Right atrium auricular region (tissue), 2 donors: ENCODE data around the gene C14orf119. TPM values are rescaled to one million over a fixed set of nuclear protein-coding genes. Genes with fewer than 3 reads are reported as not detected.
A peak's percentile ranks its signal among the peaks of the same experiment; 100 is the strongest.

Source experiments
- DNase-seq: peaks from one replicate; pipeline ENCODE4 v3.0.0-alpha.2; 2019; ENCODE audit warnings: low spot score
- H3K27ac ChIP-seq, 2 donors: fragments of 200-600 bp; sonication (generic); 1 replicate in 1 of 2; 2 replicates in 1 of 2; pipeline ENCODE4 v1.5.1; 2016 to 2019
- H3K27me3 ChIP-seq, 2 donors: fragments of 200-600 bp; sonication (generic); one replicate each; pipeline versions ENCODE4 v1.5.1 to v1.6.0; 2017 to 2019
- H3K36me3 ChIP-seq: fragments of 200-600 bp; sonication (generic); one replicate; pipeline ENCODE4 v1.5.1; 2016
- H3K4me1 ChIP-seq, 2 donors: fragments of 200-600 bp; sonication (generic); one replicate each; pipeline versions ENCODE4 v1.5.1 to v1.6.0; 2017 to 2019
- H3K4me3 ChIP-seq, 2 donors: fragments of 200-600 bp; sonication (generic); 1 replicate in 1 of 2; 2 replicates in 1 of 2; pipeline ENCODE4 v1.5.1; 2017 to 2019; ENCODE audit warnings: mild to moderate bottlenecking in 1 of 2, moderate library complexity in 1 of 2
- H3K9me3 ChIP-seq, 2 donors: fragments of 200-600 bp; sonication (generic); one replicate each; pipeline ENCODE4 v1.5.1; 2019
- CTCF ChIP-seq, 2 donors: fragments of 200-600 bp; sonication (generic); IDR thresholded peaks; one replicate each; pipeline ENCODE4 v1.5.1; 2019; ENCODE audit warnings: antibody characterized with exemption in 2 of 2
- total RNA-seq, 2 donors: library from RNA; depleted of rRNA; stranded (reverse); fragments of >200 nt; gene quantifications; one replicate each; pipeline ENCODE4 v1.1.0, GENCODE V29; 2016

Gene C14orf119
- total RNA-seq, 2 donors from 2014 or later, result 13.5 to 23.7 TPM

DNA sequence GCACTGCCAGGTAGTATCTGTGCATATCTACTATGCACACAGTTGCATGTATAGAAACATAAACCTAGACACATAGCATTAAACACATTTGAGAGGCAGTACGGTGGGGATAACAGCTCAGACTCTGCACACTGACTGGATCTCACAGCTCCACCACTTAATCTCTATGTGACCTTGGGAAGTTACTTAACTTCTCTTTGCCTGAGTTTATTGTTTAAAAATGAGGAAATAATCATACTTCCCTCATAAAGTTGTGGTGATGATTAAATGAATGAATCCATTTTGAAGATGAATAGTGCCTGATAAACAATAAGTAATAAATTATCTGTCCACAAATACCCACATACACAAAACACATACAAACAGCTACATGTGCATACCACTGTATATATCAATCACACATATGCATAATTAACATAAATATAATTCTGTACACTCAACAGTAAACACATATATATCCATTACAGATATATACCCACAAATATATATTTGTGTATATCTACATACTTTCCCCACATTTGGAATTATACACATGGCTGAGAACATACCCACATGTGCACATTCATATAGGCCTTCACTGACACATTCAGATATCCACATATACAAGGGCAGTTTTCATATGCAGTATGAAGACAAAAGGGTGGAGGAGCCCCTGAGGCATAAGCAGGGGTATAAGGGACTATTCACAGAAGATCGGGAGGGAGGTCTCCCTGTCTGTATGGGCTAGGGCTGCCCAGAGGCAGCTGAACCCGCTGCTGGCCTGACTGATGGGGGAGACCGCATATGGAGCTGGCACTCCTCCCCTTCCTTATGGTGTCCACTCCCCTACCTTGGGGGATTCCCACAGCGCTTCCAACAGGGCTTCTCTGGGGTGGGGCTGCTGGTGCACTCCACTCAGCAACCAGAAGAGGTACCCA, 43.9 kb upstream of the C14orf119 start:
- H3K36me3 ChIP-seq, result no peaks in the 10 kb centered on the region
- DNase-seq, result no peak
- no peak overlapping the region for H3K27ac ChIP-seq
- TF ChIP-seq CTCF (IDR thresholded peaks at IDR 0.05), result no peak
- peaks cover 0 to 6% of the 10 kb centered on the region in 2 donors for H3K4me1 ChIP-seq
- no peaks in the 10 kb centered on the region for H3K27me3 ChIP-seq
- no peak overlapping the region for H3K4me3 ChIP-seq
- no peaks in the 10 kb centered on the region for H3K9me3 ChIP-seq

DNA sequence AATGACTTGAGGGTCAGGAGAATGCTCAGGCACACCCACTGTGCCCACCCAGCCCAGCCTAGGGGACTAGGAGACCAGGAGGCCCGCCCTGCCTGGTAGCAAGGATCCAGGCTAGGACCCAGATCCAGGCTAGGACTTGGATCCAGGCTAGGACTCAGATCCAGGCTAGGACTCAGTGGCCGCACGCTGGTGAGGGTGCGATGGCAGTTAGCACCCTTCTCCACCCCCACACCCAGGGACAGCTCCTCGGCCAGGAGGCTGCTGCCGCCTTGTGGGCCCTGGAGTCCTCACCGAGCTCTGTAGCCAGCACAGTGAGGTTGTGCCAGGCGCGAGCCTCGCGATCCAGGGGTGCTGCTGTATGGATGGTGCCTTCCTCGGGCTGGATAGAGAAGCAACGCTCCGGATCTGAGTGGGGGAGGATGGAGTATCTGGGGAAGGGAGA, 43.1 kb upstream of the C14orf119 start:
- no peaks in the 10 kb centered on the region for H3K36me3 ChIP-seq
- H3K27ac ChIP-seq, result no peak overlapping the region
- peak in 1 of 2 donors; percentile 48 for TF ChIP-seq CTCF (IDR thresholded peaks at IDR 0.05)
- DNase-seq, result no peak
- no peak overlapping the region for H3K4me3 ChIP-seq
- peaks cover 0 to 14% of the 10 kb centered on the region in 2 donors for H3K4me1 ChIP-seq
- no peaks in the 10 kb centered on the region for H3K9me3 ChIP-seq
- no peaks in the 10 kb centered on the region for H3K27me3 ChIP-seq

DNA sequence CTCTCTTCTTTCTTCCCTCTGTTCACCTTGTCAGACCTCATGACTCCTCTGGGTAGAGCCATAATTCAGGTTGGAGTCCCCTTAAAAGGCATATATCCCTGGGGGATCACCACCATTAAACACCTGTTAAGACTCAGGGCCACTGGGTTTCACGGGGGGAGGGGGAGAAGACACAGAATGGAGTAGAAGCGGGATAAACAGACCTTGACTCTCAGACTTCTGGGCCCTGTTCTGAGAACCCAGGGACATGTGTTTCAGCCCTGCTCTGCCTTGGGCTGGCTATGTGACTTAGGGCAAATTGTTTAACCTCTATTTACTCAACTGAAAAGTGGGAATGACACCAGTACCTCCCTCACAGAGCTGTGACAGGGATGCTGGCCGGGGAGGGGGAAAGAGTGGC, 42.6 kb upstream of the C14orf119 start:
- Histone ChIP-seq H3K4me3 (no peak overlapping the region), H3K36me3 (no peaks in the 10 kb centered on the region), H3K9me3 (no peaks in the 10 kb centered on the region), H3K27me3 (no peaks in the 10 kb centered on the region), H3K27ac (no peak overlapping the region), H3K4me1 (peaks cover 0 to 15% of the 10 kb centered on the region in 2 donors)
- no peak for DNase-seq
- TF ChIP-seq CTCF (IDR thresholded peaks at IDR 0.05), result no peak

DNA sequence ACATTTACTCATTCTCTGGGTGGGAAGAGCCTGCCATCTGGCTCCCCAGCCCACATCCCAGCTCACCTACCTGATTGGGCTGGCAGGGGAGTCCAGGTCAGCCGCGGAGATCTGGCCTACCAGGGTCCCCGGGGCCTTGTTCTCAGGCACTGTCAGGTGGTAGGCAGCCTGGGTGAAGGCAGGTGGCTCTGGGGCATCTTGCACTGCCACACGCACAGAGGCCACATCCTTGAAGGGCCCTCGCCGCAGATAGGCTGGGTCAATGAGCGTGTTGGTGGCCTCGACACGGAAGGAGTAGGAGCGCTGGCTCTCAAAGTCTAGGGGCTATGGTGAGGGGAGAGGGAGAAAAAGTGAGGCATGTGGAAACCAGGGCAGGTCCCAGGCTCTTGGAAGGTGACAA, 41.9 kb upstream of the C14orf119 start:
- H3K36me3 ChIP-seq, result peaks cover under 1% of the 10 kb centered on the region
- DNase-seq, result no peak
- TF ChIP-seq CTCF (IDR thresholded peaks at IDR 0.05), result no peak
- H3K27ac ChIP-seq, result no peak overlapping the region
- H3K4me3 ChIP-seq, result no peak overlapping the region
- H3K9me3 ChIP-seq, result no peaks in the 10 kb centered on the region
- H3K27me3 ChIP-seq, result no peaks in the 10 kb centered on the region
- peaks cover 0 to 19% of the 10 kb centered on the region in 2 donors for H3K4me1 ChIP-seq

DNA sequence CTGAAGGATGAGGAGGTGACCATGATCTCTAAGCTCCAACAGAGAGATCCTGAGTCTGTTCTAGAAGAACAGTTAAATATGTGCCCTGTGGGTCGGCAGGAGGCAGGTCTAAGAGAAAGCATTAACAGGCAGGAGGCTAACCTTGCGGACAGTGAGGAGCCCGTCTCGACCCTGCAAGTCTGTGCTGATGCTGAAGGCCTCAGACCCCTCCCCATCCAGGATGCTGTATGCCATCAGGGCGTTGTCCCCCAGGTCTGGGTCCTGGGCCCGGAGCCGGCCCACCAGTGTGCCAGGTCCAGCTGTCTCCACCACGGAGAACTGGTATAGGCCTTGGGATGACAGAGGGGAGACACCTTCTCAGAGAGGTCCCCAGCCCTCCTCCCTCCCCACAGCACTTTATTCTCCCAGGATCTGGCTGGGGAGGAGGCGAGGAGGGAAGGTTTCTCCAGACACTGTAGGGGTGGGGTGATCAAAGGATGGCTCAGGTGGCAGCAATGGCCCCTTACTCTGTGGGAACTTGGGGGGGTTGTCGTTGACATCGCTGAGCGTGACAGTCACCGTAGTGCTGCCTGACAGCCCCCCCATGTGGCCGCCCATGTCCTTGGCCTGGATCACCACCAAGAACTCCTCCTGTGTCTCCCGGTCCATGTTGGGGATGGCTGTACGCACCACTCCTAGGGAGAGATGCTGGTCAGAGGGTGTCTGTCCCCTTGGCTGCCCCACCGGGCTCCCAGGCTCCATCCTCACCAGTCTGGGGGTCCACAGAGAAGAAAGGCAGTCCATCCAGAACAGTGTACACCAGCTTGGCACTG, 41.1 kb upstream of the C14orf119 start:
- no peak for DNase-seq
- no peak overlapping the region for H3K4me3 ChIP-seq
- no peaks in the 10 kb centered on the region for H3K27me3 ChIP-seq
- no peaks in the 10 kb centered on the region for H3K9me3 ChIP-seq
- no peak overlapping the region for H3K27ac ChIP-seq
- TF ChIP-seq CTCF (IDR thresholded peaks at IDR 0.05), result peak in 1 of 2 donors; percentile 48
- peaks cover 0 to 19% of the 10 kb centered on the region in 2 donors for H3K4me1 ChIP-seq
- H3K36me3 ChIP-seq, result peaks cover 8% of the 10 kb centered on the region
